Lower lobe of right lung (tissue), 2 donors: ENCODE measurements around the gene RAMP1. TPM values are rescaled to one million over a fixed set of nuclear protein-coding genes. Genes with fewer than 3 reads are reported as not detected.

Experiments used
- ATAC-seq, 2 donors: fragments of 200-7000 bp; cut with Tn5 transposase; one replicate each; pipeline ENCODE4 v1.9.1; 2020 to 2022; ENCODE audit warnings: mild to moderate bottlenecking in 2 of 2, moderate library complexity in 2 of 2
- DNase-seq: peaks from one replicate; pipeline ENCODE4 v3.0.0-alpha.2; 2020
- H3K27ac ChIP-seq: fragments of 200-600 bp; one replicate; pipeline ENCODE4 v1.8.0; 2022
- H3K27me3 ChIP-seq: fragments of 200-600 bp; one replicate; pipeline ENCODE4 v1.8.0; 2022; ENCODE audit warnings: low read depth
- H3K36me3 ChIP-seq: fragments of 200-600 bp; one replicate; pipeline ENCODE4 v1.8.0; 2022; ENCODE audit warnings: mild to moderate bottlenecking
- H3K4me1 ChIP-seq: fragments of 200-600 bp; one replicate; pipeline ENCODE4 v1.8.0; 2022
- H3K4me3 ChIP-seq: fragments of 200-600 bp; one replicate; pipeline ENCODE4 v1.8.0; 2022; ENCODE audit warnings: mild to moderate bottlenecking
- H3K9me3 ChIP-seq: fragments of 200-600 bp; one replicate; pipeline ENCODE4 v1.8.0; 2022
- CTCF ChIP-seq: fragments of 200-600 bp; IDR thresholded peaks from one replicate; pipeline ENCODE4 v1.8.0; 2022; ENCODE audit warnings: antibody characterized with exemption, mild to moderate bottlenecking
- intact Hi-C: fragments of 100-400 bp; cut with DNase I; formaldehyde crosslinking; loops from one replicate; pipeline ENCODE4 v1.11.0; 2022
- total RNA-seq: library from RNA; stranded (reverse); fragmentation: NEBNext Ultra II Directional; extraction: Animal tissue kit (Norgen Biotek cat#: 25700); gene quantifications from one replicate; pipeline ENCODE4 v1.2.1, GENCODE V29; 2021
- donor health status: DM: no; HTN: yes; CAD: no; lungs with severe emphysema.

The RAMP1 gene
- total RNA-seq, 1 donor from 2014 or later: 5.1 TPM

GRCh38 chr2:237878321-237879057 lies 19.1 kb downstream of the RAMP1 start:
- no peak overlapping the region for H3K4me3 ChIP-seq
- no peaks in the 10 kb centered on the region for H3K4me1 ChIP-seq
- ATAC-seq (no peak), DNase-seq (no peak)
- no peaks in the 10 kb centered on the region for H3K36me3 ChIP-seq
- H3K27me3 ChIP-seq: no peaks in the 10 kb centered on the region
- no peaks in the 10 kb centered on the region for H3K9me3 ChIP-seq
- intact Hi-C loops: no loop called here
- no peak for TF ChIP-seq CTCF
- H3K27ac ChIP-seq: no peak overlapping the region

- H3K36me3 ChIP-seq: no peaks in the 10 kb centered on the region
- DNase-seq: no peak
These were observed 19.6 kb downstream of the RAMP1 start for GRCh38 chr2:237879058-237879430.

GRCh38 chr2:237879991-237880560 lies 20.7 kb downstream of the RAMP1 start:
- H3K4me3 ChIP-seq: no peak overlapping the region
- DNase-seq (peak; percentile 10), ATAC-seq (no peak)
- H3K27ac ChIP-seq: no peak overlapping the region
- H3K4me1 ChIP-seq: peaks cover under 1% of the 10 kb centered on the region
- no peaks in the 10 kb centered on the region for H3K27me3 ChIP-seq
- intact Hi-C loops: no loop called here
- TF ChIP-seq CTCF: no peak
- no peaks in the 10 kb centered on the region for H3K9me3 ChIP-seq
- H3K36me3 ChIP-seq: no peaks in the 10 kb centered on the region

More at GRCh38 chr2:237879058-237879430, 19.6 kb downstream of the RAMP1 start:
- no peak overlapping the region for H3K27ac ChIP-seq
- ATAC-seq: no peak
- no peaks in the 10 kb centered on the region for H3K4me1 ChIP-seq
- H3K27me3 ChIP-seq: no peaks in the 10 kb centered on the region
- TF ChIP-seq CTCF: no peak
- no peak overlapping the region for H3K4me3 ChIP-seq
- no peaks in the 10 kb centered on the region for H3K9me3 ChIP-seq
- intact Hi-C loops: no loop called here

- no peaks in the 10 kb centered on the region for H3K27me3 ChIP-seq
- peaks cover 4% of the 10 kb centered on the region for H3K4me1 ChIP-seq
- intact Hi-C loops: no loop called here
- peak; percentile 40 for DNase-seq
- H3K27ac ChIP-seq: no peak overlapping the region
- no peak for TF ChIP-seq CTCF
- H3K36me3 ChIP-seq: no peaks in the 10 kb centered on the region
- no peaks in the 10 kb centered on the region for H3K9me3 ChIP-seq
- H3K4me3 ChIP-seq: no peak overlapping the region
- no peak for ATAC-seq
These were observed 23.4 kb downstream of the RAMP1 start for GRCh38 chr2:237882510-237883481.

GRCh38 chr2:237883951-237884446 lies 24.6 kb downstream of the RAMP1 start:
- intact Hi-C loops: no loop called here
- Histone ChIP-seq H3K4me3 (no peak overlapping the region), H3K27me3 (no peaks in the 10 kb centered on the region), H3K9me3 (no peaks in the 10 kb centered on the region), H3K36me3 (no peaks in the 10 kb centered on the region), H3K27ac (no peak overlapping the region), H3K4me1 (peaks cover 11% of the 10 kb centered on the region)
- DNase-seq (peak; percentile 37), ATAC-seq (no peak)
- TF ChIP-seq CTCF: no peak
